Adrenal gland (tissue), 12 donors: ENCODE results near the gene TULP3. TPM values are rescaled to one million over a fixed set of nuclear protein-coding genes. Genes with fewer than 3 reads are reported as not detected.

Experiments used
- DNase-seq, 7 donors: peaks; one replicate each; pipeline ENCODE4 v3.0.0-alpha.2; 2019 to 2020
- H3K27ac ChIP-seq, 5 donors: fragments of 200-600 bp; sonication (generic) in 4 of 5; 1 replicate in 3 of 5; 2 replicates in 2 of 5; pipeline versions ENCODE4 v1.5.1 to v1.8.0; 2016 to 2020; ENCODE audit warnings: mild to moderate bottlenecking in 1 of 5
- H3K27me3 ChIP-seq: fragments of 200-600 bp; 2 replicates; pipeline ENCODE4 v1.8.0; 2021
- H3K36me3 ChIP-seq, 2 donors: fragments of 200-600 bp; replicated peaks in 1 of 2; 1 replicate in 1 of 2; 2 replicates in 1 of 2; pipeline versions ENCODE4 v1.5.1 to v1.8.0; 2018 to 2022
- H3K4me1 ChIP-seq, 2 donors: fragments of 200-600 bp; replicated peaks in 1 of 2; 1 replicate in 1 of 2; 2 replicates in 1 of 2; pipeline versions ENCODE4 v1.5.1 to v1.8.0; 2018 to 2021
- H3K4me3 ChIP-seq, 4 donors: fragments of 200-600 bp; sonication (generic) in 3 of 4; one replicate each; pipeline ENCODE4 v1.5.1; 2016 to 2018
- H3K9me3 ChIP-seq, 3 donors: fragments of 200-600 bp; sonication (generic) in 1 of 3; replicated peaks in 1 of 3; 1 replicate in 2 of 3; 2 replicates in 1 of 3; pipeline versions ENCODE4 v1.5.1 to v1.8.0; 2016 to 2021
- CTCF ChIP-seq, 6 experiments: fragments of 450-650 bp in 4 of 6; fragments of 200-600 bp in 2 of 6; sonication (generic) in 1 of 6; IDR thresholded peaks; 1 replicate in 5 of 6; 2 replicates in 1 of 6; pipeline versions ENCODE4 v1.5.1 to v1.8.0; 2016 to 2021; ENCODE audit warnings: antibody characterized with exemption in 6 of 6, mild to moderate bottlenecking in 2 of 6, moderate library complexity in 1 of 6
- POLR2A ChIP-seq, 2 donors: fragments of 450-650 bp; IDR thresholded peaks; one replicate each; pipeline ENCODE4 v1.6.1; 2017; ENCODE audit warnings: antibody characterized with exemption in 2 of 2, mild to moderate bottlenecking in 2 of 2, moderate library complexity in 1 of 2
- WGBS, 4 donors: extraction: QIAGEN DNeasy Blood & Tissue Kit in 2 of 4; methylation state at CpG; one replicate each; pipeline versions ENCODE4 v1.1.5 to v1.1.7; 2013 to 2017; 5-methylcytosine and 5-hydroxymethylcytosine counted together
- intact Hi-C, 2 donors: fragments of 100-400 bp; cut with DNase I; formaldehyde crosslinking; loops; one replicate each; pipeline versions ENCODE4 v1.14.1 to v1.15.0; 2022 to 2023
- polyA plus RNA-seq, 3 donors: library from polyadenylated mRNA; stranded (reverse); fragments of 200-250 nt in 2 of 3; fragments of 350-450 nt in 1 of 3; fragmentation: Illumina TruSeq in 1 of 3; extraction: RNeasy Lipid Tissue Mini Kit (QIAGEN cat#74804) in 1 of 3; gene quantifications; one replicate each; pipeline ENCODE4 v1.2.3, GENCODE V29; 2013 to 2014
- total RNA-seq, 9 donors: library from RNA; depleted of rRNA in 4 of 9; stranded (reverse); fragments of >200 nt in 4 of 9; fragments of 120-200 nt in 1 of 9; fragmentation: NEBNext Ultra II Directional in 1 of 9; extraction: Animal tissue kit (Norgen Biotek cat#: 25700) in 1 of 9; gene quantifications; one replicate each; pipeline versions ENCODE4 v1.1.0 to v1.2.4, GENCODE V29; 2013 to 2023
- donor health status: healthy with polysubstance abuse.
- donor health status: Bipolar disorder and iron deficiency.
- donor health status: DM: yes; HTN: yes; CAD: no.
- donor health status: DM: no; HTN: no; CAD: no.
- donor health status: DM: no; HTN: no; CAD: no.
- donor health status: DM: yes; HTN: yes; CAD: no.

TULP3 gene
- total and polyA plus RNA-seq, 12 donors: 16.9 to 40.5 (median 25.0) TPM

GRCh38 chr12:2930865-2931264, 40.2 kb downstream of the TULP3 start:
- no peak overlapping the region for H3K4me3 ChIP-seq
- intact Hi-C loops: no loop called here
- peaks cover 0 to 66% of the 10 kb centered on the region in 2 donors for H3K36me3 ChIP-seq
- H3K4me1 ChIP-seq: no peaks in the 10 kb centered on the region
- no peaks in the 10 kb centered on the region for H3K9me3 ChIP-seq
- H3K27ac ChIP-seq: no peak overlapping the region
- WGBS, 4 donors: 72 to 90% (median 83%) methylated on average over 8 of the region's 8 CpGs
- TF ChIP-seq CTCF (IDR thresholded peaks at IDR 0.05) (no peak), POLR2A (IDR thresholded peaks at IDR 0.05) (no peak)
- no peak for DNase-seq
- no peaks in the 10 kb centered on the region for H3K27me3 ChIP-seq

DNA sequence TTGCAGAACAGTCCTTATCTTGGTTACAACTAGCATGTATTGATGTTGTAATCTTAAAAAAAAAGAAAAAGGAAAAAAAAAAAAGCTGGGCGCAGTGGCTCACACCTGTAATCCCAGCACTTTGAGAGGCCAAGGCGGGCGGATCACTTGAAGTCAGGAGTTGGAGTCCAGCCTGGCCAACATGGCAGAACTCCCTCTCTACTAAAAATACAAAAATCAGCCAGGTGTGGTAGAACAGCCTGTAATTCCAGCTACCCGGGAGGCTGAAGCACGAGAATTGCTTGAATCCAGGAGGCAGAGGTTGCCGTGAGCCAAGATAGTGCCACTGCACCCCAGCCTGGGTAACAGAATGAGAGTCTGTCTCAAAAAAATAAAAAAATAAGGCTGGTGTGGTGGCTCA, 42.9 kb downstream of the TULP3 start:
- Histone ChIP-seq H3K27me3 (no peaks in the 10 kb centered on the region), H3K4me3 (no peak overlapping the region), H3K36me3 (peaks cover 0 to 70% of the 10 kb centered on the region in 2 donors), H3K27ac (no peak overlapping the region), H3K4me1 (no peaks in the 10 kb centered on the region), H3K9me3 (no peaks in the 10 kb centered on the region)
- TF ChIP-seq POLR2A (IDR thresholded peaks at IDR 0.05) (no peak), CTCF (IDR thresholded peaks at IDR 0.05) (no peak)
- intact Hi-C loops: no loop called here
- WGBS, 4 donors: 96 to 98% (median 97%) methylated on average over 6 of the region's 6 CpGs
- DNase-seq: no peak

DNA sequence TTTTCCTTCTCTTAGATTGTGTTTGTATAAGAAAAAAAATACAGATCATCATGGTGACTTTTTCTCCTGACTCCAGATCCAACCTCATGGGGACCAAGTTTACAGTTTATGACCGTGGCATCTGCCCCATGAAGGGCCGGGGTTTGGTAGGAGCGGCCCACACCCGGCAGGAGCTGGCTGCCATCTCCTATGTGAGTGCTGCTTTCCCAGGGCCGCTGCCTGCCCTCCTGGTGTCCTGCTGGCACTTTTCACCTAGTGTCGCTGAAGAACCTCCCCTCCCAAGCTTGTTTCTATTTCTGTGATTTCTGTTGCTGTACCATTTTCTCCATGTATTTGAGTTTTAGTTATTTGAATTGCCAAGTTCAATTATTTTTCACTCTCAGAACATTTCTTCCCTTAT, 43.7 kb downstream of the TULP3 start:
- Histone ChIP-seq H3K4me1 (no peaks in the 10 kb centered on the region), H3K4me3 (no peak overlapping the region), H3K36me3 (peaks cover 0 to 78% of the 10 kb centered on the region in 2 donors), H3K27ac (no peak overlapping the region), H3K27me3 (no peaks in the 10 kb centered on the region), H3K9me3 (no peaks in the 10 kb centered on the region)
- DNase-seq: no peak
- 89 to 99% (median 95%) methylated on average over 4 to 6 of the region's 6 CpGs for WGBS, 4 donors
- intact Hi-C loops: no loop called here
- TF ChIP-seq CTCF (IDR thresholded peaks at IDR 0.05) (no peak), POLR2A (IDR thresholded peaks at IDR 0.05) (no peak)

GRCh38 chr12:2936301-2936700, 45.6 kb downstream of the TULP3 start:
- 91 to 99% (median 95%) methylated on average over 11 of the region's 11 CpGs for WGBS, 4 donors
- no peak for TF ChIP-seq POLR2A (IDR thresholded peaks at IDR 0.05)
- no peak for TF ChIP-seq CTCF (IDR thresholded peaks at IDR 0.05)
- no peak overlapping the region for H3K4me3 ChIP-seq
- H3K27me3 ChIP-seq: no peaks in the 10 kb centered on the region
- no peak for DNase-seq
- no peaks in the 10 kb centered on the region for H3K4me1 ChIP-seq
- H3K36me3 ChIP-seq: peaks cover 0 to 81% of the 10 kb centered on the region in 2 donors
- no peak overlapping the region for H3K27ac ChIP-seq
- H3K9me3 ChIP-seq: no peaks in the 10 kb centered on the region
- intact Hi-C loops: no loop called here
